Measurements from ENCODE around the gene FADS1.

The FADS1 gene

DNA sequence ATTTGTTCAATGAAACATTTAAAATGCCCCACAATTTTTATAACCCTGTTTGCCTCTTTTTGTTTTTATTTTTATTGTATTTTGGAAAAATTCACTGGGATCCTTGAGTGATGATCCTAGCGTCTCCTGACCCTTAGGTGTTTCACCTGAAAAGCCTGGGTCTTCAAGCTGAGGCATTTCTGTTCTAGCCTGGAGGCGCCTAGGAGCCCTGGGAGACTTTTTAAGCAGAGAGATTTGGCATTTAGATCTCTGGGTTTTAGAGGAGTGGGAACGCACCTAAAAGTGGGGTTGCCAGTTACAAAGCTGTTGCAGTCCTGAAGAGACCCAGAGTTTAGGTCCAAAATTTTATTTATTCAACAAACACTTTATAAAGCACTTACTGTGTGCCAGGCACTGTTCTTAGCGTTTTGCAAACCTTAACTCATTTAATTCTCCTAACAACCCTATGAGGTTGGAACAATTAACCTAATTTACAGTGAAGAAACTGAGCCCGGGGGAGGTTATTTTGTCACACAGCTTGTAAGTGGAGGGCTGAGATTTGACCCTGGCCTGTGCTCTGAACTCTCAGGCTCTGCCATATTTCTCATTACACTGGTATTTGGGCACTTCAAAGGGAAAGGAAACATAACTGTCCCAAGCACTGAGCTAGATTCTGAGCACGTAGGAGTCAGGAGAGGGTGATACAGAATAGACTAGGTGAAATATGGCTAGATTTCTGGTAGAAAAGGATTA lies 834 bp upstream of the FADS1 start:
- DNase-seq: no peak

GRCh38 chr11:61815790-61816735 lies 740 bp downstream of the FADS1 start:
- DNase-seq: peak; percentile 85

- DNase-seq: peak; percentile 93
These were observed 1.6 kb downstream of the FADS1 start for GRCh38 chr11:61814958-61815789.

- no peak for DNase-seq
These were observed 2.4 kb downstream of the FADS1 start for GRCh38 chr11:61814247-61814957.

DNA sequence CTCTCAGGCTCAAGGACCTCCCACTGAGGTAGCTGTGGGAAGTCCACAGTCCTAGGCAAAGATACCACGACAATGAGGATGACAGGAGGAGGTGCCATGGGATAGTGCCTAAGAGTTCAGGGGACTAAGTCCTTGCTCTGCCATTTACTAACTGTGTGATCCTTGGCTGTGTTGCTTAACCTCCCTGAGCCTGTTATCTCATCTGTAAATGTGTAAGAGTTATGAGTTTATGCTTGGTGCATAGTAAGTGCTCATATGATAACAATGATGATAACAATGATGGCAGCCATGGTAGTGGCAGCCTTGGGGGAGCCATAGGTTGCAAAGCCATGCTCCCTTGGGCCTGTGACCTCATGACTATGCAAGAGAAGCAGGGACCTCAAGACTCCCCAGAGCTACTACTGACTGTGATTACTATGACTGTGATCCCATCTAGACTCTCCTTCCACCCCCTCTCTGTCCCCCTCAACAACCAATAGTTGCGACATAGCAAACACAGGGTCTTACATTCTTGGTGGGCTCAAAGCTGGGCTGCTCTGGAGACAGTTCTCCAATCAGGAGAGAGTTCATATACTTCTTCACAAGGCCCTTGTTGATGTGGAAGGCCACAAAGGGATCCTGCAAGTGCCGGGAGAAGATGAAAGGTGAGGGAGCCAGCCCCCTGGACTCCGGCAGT lies 3.9 kb downstream of the FADS1 start:
- no peak for DNase-seq

DNA sequence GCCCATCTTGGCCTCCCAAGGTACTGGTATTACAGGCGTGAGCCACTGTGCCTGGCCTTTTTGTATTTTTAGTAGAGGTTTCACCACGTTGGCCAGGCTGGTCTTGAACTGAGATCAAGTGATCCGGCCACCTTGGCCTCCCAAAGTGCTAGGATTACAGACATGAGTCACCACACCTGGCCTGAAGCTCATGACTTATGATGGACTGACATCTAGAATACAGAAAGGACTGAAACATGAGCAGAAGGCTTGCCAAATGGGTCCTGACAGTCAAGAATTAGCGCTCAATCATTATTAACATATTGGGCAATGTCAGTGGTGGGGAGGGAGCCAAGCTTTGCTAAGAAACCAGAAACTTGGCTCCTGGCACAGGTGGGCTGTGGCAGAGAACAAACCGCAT lies 5.0 kb downstream of the FADS1 start:
- DNase-seq: no peak

DNA sequence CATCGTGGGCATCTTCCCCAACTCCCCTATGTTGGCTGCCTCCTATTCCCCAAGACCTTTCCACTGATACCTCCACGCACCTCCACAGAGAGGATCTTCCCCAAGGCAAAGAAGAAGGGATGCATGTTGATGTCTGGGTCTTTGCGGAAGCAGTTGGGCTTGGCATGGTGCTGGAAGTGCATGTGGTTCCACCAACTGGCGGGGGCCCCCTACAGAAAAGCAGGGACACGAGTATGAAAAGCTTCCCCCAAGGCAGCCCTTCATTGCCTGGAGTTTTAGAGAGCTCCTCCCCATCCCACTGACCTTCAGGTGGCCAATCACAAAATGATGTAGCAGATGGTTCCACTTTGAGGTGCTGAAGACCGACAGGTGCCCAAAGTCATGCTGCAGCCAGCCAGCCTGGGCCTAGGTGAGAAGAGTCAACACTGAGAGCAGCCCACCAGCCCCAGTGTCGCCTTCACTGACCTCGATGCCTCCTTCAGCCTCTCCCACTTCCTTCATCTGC lies 6.1 kb downstream of the FADS1 start:
- no peak for DNase-seq

DNA sequence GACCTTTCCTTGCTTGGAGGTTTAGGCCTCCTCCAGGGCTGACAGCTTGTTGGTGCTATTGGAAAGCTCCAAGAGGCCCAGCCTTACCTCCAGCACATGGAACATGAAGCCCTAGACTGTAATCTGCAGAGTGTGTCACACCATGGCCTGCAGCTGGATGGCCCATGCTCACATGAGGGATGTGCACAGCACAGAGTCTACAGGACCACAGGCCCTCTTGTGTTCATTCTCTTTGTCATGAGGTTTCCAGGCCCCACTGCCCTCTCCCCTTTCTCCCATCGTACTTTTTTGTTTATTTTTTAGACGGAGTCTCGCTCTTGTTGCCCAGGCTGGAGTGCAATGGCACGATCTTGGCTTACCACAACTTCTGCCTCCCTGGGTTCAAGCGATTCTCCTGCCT lies 10.0 kb downstream of the FADS1 start:
- DNase-seq: no peak

GRCh38 chr11:61805146-61805545 lies 11.7 kb downstream of the FADS1 start:
- DNase-seq: no peak

DNA sequence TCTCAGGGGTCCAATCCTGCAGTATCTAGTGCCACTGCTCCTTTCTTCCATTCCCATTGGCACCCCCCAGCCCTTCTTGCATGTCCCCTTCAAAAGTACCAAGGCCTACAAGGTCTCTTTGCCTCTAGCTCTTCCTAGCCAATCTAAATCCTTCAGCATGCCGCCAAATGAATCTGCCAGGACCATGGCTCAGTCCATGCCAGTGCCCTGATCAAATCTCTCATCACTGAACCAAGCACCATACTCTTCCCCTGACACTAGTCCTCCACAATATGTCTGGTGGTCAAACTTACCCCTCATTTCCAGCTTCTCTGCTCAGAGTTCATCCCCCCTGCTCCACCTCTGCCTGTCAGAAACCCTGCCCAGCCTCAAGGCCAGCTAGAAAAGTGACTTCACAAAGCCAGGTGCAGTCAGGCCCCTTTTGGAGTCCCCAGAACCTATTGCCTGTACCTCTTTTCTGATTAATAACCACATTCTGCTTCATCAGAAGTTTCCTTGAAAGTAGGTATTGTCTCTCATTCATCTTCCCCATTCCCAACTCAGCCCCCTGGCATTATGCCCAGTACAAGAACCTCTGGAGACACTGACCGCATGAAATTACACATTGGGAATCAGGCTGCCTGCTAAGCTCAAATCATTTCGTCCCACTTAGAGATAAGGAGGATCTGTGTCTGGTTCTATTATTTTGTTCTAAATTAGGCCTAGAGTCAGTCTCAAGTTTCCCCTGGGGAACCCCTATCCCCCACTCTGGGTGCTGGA lies 12.7 kb downstream of the FADS1 start:
- DNase-seq: no peak

DNA sequence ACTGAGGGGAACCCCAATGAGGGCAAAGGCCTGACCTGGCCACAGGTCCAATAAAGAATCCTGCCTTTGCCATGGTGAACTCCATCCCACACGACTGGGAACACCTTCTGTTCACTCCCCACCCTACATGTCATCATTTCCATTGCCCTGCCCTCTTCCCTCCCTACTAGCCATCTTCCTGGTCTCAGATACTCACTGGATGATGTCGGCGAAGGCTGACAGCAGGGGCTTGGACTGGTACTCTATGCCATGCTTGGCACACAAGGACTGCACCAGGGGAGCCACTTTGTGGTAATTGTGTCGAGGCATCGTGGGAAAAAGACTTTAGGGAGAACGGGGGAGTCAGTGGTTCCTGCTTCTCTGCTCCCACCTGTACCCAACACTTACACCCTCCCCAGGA lies 14.2 kb downstream of the FADS1 start:
- DNase-seq: no peak

DNA sequence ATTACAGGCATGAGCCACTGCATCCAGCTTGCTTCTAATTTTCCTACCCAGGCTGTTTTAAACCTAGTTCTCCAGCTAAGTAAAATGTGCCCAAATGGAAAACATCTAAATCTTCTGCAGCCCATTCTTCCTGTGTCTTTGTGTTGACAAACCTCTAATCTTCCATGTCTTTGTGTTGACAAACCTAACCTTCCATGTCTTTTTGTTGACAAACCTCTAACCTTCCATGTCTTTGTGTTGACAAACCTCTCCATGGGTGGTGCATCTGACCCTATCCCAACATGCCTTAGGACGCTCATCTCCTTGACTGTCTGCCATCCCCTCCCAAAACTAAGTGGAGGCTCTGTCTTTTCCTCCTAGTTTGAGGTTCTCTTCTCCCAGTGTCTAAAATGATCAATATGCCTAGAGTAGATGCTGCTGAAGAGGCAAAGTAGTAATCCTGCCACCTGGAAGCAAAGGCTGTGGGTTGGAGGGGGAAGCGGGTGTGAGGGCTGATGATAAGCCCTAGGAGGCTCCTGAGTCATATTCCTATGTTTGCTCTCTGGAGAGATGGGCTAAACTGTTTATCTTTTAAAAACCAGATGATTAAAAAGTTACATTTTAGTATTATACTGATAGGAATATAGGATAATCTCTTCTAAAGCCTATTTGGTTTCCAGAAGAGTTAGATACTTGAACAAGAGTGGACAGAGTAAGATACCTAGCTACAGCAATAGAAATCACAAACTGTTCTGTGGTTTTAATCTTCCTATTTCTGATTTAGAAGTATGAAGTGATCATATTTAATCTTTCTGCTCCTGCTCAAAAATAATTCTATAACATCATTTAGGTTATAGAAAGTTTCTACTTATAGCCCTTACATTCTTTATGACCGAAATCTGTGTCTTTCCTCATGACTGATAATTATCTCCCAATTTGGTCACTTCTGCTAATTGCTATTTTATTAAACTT lies 16.2 kb downstream of the FADS1 start:
- no peak for DNase-seq

- no peak for DNase-seq
These were observed 17.0 kb downstream of the FADS1 start for GRCh38 chr11:61799665-61800284.

DNA sequence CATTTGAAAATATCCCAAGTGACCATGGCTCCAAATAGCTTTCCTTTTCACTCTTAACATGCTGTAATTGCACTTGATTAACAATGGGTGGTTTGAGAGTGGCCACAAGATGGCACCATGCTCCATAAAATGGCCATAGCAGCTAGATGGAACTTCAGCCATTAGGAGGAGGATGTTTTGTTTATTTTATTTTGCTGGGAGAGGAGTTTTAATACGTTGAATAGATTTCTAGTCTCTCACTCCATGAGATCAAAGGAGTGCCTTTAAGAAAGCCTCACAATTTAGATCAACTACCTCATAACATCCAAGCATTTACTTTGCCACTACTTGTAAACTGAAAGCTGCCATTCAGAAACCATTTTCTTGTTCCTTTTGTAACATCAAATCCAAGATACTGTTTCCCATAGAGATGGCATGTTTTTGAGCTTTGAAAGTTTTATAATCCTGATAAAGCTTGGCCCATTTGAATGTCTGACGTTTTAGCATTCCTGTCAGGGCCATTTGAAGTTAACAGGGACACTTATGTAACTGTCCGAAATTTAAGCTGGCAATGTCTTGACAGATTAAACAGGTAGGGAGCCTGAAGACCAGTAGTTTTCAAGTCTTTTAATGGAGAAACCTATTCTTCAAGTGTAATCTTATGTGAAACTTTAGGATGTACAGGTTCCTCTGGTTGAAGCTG lies 19.4 kb downstream of the FADS1 start:
- DNase-seq: peak; percentile 73

DNA sequence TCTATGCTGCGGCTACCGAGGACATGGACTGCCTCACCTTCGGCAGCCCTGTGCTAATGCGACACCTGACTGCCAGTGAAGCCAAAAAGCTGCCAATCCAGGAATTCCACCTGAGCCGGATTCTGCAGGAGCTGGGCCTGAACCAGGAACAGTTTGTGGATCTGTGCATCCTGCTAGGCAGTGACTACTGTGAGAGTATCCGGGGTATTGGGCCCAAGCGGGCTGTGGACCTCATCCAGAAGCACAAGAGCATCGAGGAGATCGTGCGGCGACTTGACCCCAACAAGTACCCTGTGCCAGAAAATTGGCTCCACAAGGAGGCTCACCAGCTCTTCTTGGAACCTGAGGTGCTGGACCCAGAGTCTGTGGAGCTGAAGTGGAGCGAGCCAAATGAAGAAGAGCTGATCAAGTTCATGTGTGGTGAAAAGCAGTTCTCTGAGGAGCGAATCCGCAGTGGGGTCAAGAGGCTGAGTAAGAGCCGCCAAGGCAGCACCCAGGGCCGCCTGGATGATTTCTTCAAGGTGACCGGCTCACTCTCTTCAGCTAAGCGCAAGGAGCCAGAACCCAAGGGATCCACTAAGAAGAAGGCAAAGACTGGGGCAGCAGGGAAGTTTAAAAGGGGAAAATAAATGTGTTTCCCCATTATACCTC lies 20.8 kb downstream of the FADS1 start:
- DNase-seq: no peak

GRCh38 chr11:61795459-61795858 lies 21.3 kb downstream of the FADS1 start:
- no peak for DNase-seq

GRCh38 chr11:61794579-61794978 lies 22.2 kb downstream of the FADS1 start:
- DNase-seq: no peak

DNA sequence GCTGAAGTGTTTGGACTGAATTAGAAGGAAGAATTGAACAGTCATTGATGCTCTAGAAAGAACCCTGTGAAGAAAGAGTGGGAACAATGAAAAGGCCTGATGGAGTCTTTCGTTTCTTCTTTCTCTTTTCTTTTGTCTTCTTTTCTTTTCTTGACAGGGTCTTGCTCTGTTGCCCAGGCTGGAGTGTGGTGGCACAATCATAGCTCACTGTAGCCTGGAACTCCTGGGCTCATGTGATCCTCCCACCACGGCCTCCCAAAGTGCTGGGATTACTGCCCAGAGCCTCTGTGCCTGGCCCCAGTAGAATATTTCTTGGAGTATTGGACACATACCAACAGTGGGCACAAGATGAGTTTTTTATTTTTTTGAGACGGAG lies 23.0 kb downstream of the FADS1 start:
- no peak for DNase-seq

Data from NCI-H1092 (cell line).